ENCODE measurements around the gene APLF. TPM values are rescaled to one million over a fixed set of nuclear protein-coding genes. Genes with fewer than 3 reads are reported as not detected.

Gene APLF
- total RNA-seq, 2 experiments from 2014 or later: 4.1 to 4.3 TPM

- H3K4me1 Mint-ChIP-seq (ENCODE audit: low read depth): peaks cover 6% of the 10 kb centered on the region
- CTCF ChIA-PET: interaction anchor here (0.7 to 2.0 kb wide), 2 partner anchors 17 to 476 kb away, joined by 3 to 7 read pairs; no protein-coding TSS in a partner anchor
Measured at GRCh38 chr2:68458981-68459380, 8.4 kb upstream of the APLF start.

GRCh38 chr2:68463287-68463877 is 4.0 kb upstream of the APLF start:
- POLR2A ChIA-PET: interaction anchor here (0.9 to 3.3 kb wide), 10 partner anchors 10 to 843 kb away, joined by 3 to 12 read pairs (median 4); partner anchors contain the start of gene PPP3R1
- DNase-seq (peak in 3 of 14 experiments; percentile 76 to 82 (median 80)), ATAC-seq (ENCODE audit: poor library complexity) (no peak)
- Mint-ChIP-seq H3K27me3 (no peaks in the 10 kb centered on the region), H3K27ac (no peak overlapping the region), H3K36me3 (ENCODE audit: low read depth) (peaks cover 8% of the 10 kb centered on the region), H3K4me1 (ENCODE audit: low read depth) (peaks cover 34% of the 10 kb centered on the region), H3K4me3 (no peak overlapping the region), H3K9me3 (no peaks in the 10 kb centered on the region)
- Histone ChIP-seq H3K4me1 (ENCODE audit: insufficient read depth, low read length) (peaks cover 24% of the 10 kb centered on the region), H3K27ac (ENCODE audit: low read depth in 1 of 2, low read length in 2 of 2) (no peak overlapping the region), H3K36me3 (ENCODE audit: insufficient read depth, low read length) (no peaks in the 10 kb centered on the region), H3K27me3 (ENCODE audit: control insufficient read depth in 1 of 2, insufficient read depth in 2 of 2, low read length in 2 of 2) (no peaks in the 10 kb centered on the region), H3K4me3 (ENCODE audit: low read length) (no peak overlapping the region), H3K9me3 (ENCODE audit: control insufficient read depth in 1 of 2, insufficient read depth in 1 of 2, low read length in 2 of 2) (no peaks in the 10 kb centered on the region)
- TF ChIP-seq CTCF (IDR thresholded peaks at IDR 0.05): peak; percentile 85
- intact Hi-C loops (cut with DNase I, micrococcal nuclease): loop anchor here (1.0 to 5.0 kb wide), 10 partner anchors 132 to 844 kb away; no protein-coding TSS in a partner anchor
- CTCF ChIA-PET: interaction anchor here (0.6 to 4.6 kb wide), 32 partner anchors 10 to 1841 kb away, joined by 3 to 50 read pairs (median 4); partner anchors contain the start of gene ARHGAP25

More at GRCh38 chr2:68458981-68459380, 8.4 kb upstream of the APLF start:
- Mint-ChIP-seq H3K4me3 (no peak overlapping the region), H3K36me3 (ENCODE audit: low read depth) (peaks cover 4% of the 10 kb centered on the region), H3K27me3 (no peaks in the 10 kb centered on the region), H3K27ac (no peak overlapping the region), H3K9me3 (no peaks in the 10 kb centered on the region)
- Histone ChIP-seq H3K27me3 (ENCODE audit: control insufficient read depth in 1 of 2, insufficient read depth in 2 of 2, low read length in 2 of 2) (no peaks in the 10 kb centered on the region), H3K4me3 (ENCODE audit: low read length) (no peak overlapping the region), H3K27ac (ENCODE audit: low read depth in 1 of 2, low read length in 2 of 2) (no peak overlapping the region), H3K9me3 (ENCODE audit: control insufficient read depth in 1 of 2, insufficient read depth in 1 of 2, low read length in 2 of 2) (no peaks in the 10 kb centered on the region), H3K36me3 (ENCODE audit: insufficient read depth, low read length) (no peaks in the 10 kb centered on the region), H3K4me1 (ENCODE audit: insufficient read depth, low read length) (no peaks in the 10 kb centered on the region)
- intact Hi-C loops (cut with DNase I, micrococcal nuclease): no loop called here
- POLR2A ChIA-PET: interaction anchor here (0.9 to 1.3 kb wide), 2 partner anchors 8 to 17 kb away, joined by 3 to 4 read pairs; partner anchors contain the start of genes APLF and FBXO48
- no peak for DNase-seq
- TF ChIP-seq CTCF (IDR thresholded peaks at IDR 0.05): no peak
- ATAC-seq (ENCODE audit: poor library complexity): no peak

GRCh38 chr2:68464651-68465050 is 2.7 kb upstream of the APLF start:
- no peaks in the 10 kb centered on the region for H3K36me3 ChIP-seq (ENCODE audit: insufficient read depth, low read length)
- H3K27ac ChIP-seq (ENCODE audit: low read depth in 1 of 2, low read length in 2 of 2): no peak overlapping the region
- Mint-ChIP-seq H3K4me1 (ENCODE audit: low read depth) (peaks cover 44% of the 10 kb centered on the region), H3K36me3 (ENCODE audit: low read depth) (peaks cover 8% of the 10 kb centered on the region), H3K27me3 (no peaks in the 10 kb centered on the region), H3K9me3 (no peaks in the 10 kb centered on the region), H3K4me3 (peak overlapping the region; percentile 72), H3K27ac (peak overlapping the region; percentile 89)
- no peaks in the 10 kb centered on the region for H3K27me3 ChIP-seq (ENCODE audit: control insufficient read depth in 1 of 2, insufficient read depth in 2 of 2, low read length in 2 of 2)
- CTCF ChIA-PET: interaction anchor here (0.7 to 4.6 kb wide), 8 partner anchors 11 to 461 kb away, joined by 3 to 50 read pairs (median 10); no protein-coding TSS in a partner anchor
- no peaks in the 10 kb centered on the region for H3K9me3 ChIP-seq (ENCODE audit: control insufficient read depth in 1 of 2, insufficient read depth in 1 of 2, low read length in 2 of 2)
- ATAC-seq (ENCODE audit: poor library complexity): no peak
- intact Hi-C loops (cut with DNase I, micrococcal nuclease): loop anchor here (5.0 kb wide), 7 partner anchors 53 to 843 kb away; no protein-coding TSS in a partner anchor
- H3K4me1 ChIP-seq (ENCODE audit: insufficient read depth, low read length): peaks cover 24% of the 10 kb centered on the region
- no peak for DNase-seq
- POLR2A ChIA-PET: interaction anchor here (1.1 to 3.3 kb wide), 3 partner anchors 23 to 460 kb away, joined by 4 to 12 read pairs (median 9); no protein-coding TSS in a partner anchor
- no peak for TF ChIP-seq CTCF (IDR thresholded peaks at IDR 0.05)
- H3K4me3 ChIP-seq (ENCODE audit: low read length): no peak overlapping the region

Data from CD4-positive, alpha-beta T cell (primary cell).